Endothelial cell of umbilical vein (primary cell): Measurements from ENCODE around the gene FARP2. TPM values are rescaled to one million over a fixed set of nuclear protein-coding genes. Genes with fewer than 3 reads are reported as not detected.

Source experiments
- BruUV-seq: library from RNA; stranded (reverse); fragments of 400-500 nt; replicated peaks from 2 replicates; lab custom pipeline; 2021; lab: Mats Ljungman, UMichigan
- CTCF ChIA-PET: fragments of 300-600, 350-600 bp; sonication (Branson Sonifier 250); formaldehyde crosslinking; loops from one replicate; lab custom pipeline; 2021; ENCODE audit warnings: antibody characterized with exemption, inconsistent platforms; lab: Charles Lee
- POLR2A ChIA-PET: fragments of 300-600, 350-600 bp; sonication (Branson Sonifier 250); formaldehyde crosslinking; loops from one replicate; lab custom pipeline; 2021; ENCODE audit warnings: antibody characterized with exemption, inconsistent platforms; lab: Charles Lee
- DNase-seq: peaks from one replicate; pipeline ENCODE4 v3.0.0-alpha.2; 2011; ENCODE audit warnings: low read depth, low spot score
- FAIRE-seq: peaks from 2 replicates; lab custom pipeline; 2011; peaks lifted over from hg19 to GRCh38; lab: Jason Lieb, UNC
- H2AFZ ChIP-seq: 2 replicates; pipeline ENCODE4 v1.6.0; 2012; ENCODE audit warnings: low read depth, low read length, control low read depth, inconsistent platforms
- H3K27ac ChIP-seq: 2 replicates; pipeline ENCODE4 v1.5.1; 2011; ENCODE audit warnings: low read depth, mild to moderate bottlenecking, control low read depth, low read length, moderate library complexity; ENCODE audit not compliant: insufficient read depth
- H3K27me3 ChIP-seq, 2 experiments: 2 replicates each; pipeline versions ENCODE4 v1.6.0 to v1.6.1; 2011; ENCODE audit warnings: low read length in 2 of 2, mixed read lengths in 1 of 2; ENCODE audit not compliant: control insufficient read depth in 2 of 2, insufficient read depth in 2 of 2
- H3K36me3 ChIP-seq, 2 experiments: 2 replicates in 1 of 2; 3 replicates in 1 of 2; pipeline ENCODE4 v1.5.1; 2011; ENCODE audit warnings: low read length in 2 of 2, mild to moderate bottlenecking in 1 of 2, moderate library complexity in 1 of 2; ENCODE audit not compliant: control insufficient read depth in 2 of 2, insufficient read depth in 2 of 2; ENCODE audit errors: extremely low read depth in 1 of 2
- H3K4me1 ChIP-seq: 3 replicates; pipeline ENCODE4 v1.5.1; 2011; ENCODE audit warnings: mild to moderate bottlenecking, low read length; ENCODE audit not compliant: control insufficient read depth, insufficient read depth; ENCODE audit errors: extremely low read depth
- H3K4me2 ChIP-seq: 2 replicates; pipeline ENCODE4 v1.6.1; 2011; ENCODE audit warnings: low read length, control low read depth, mixed read lengths; ENCODE audit not compliant: insufficient read depth
- H3K4me3 ChIP-seq, 3 experiments: fragments of 200-600 bp in 1 of 3; sonication (generic), shearing (Covaris generic) in 1 of 3; replicated peaks in 1 of 3; 2 replicates each; pipeline ENCODE4 v1.5.1; 2011 to 2016; ENCODE audit warnings: control low read depth in 3 of 3, low read length in 3 of 3, mild to moderate bottlenecking in 2 of 3, inconsistent platforms in 1 of 3, low read depth in 1 of 3, moderate library complexity in 1 of 3; ENCODE audit not compliant: insufficient read depth in 1 of 3
- H3K79me2 ChIP-seq: 2 replicates; pipeline ENCODE4 v1.6.0; 2012; ENCODE audit warnings: low read length, inconsistent platforms; ENCODE audit not compliant: control insufficient read depth, insufficient read depth
- H3K9ac ChIP-seq: replicated peaks from 2 replicates; pipeline ENCODE3; 2011; ENCODE audit warnings: low read length, control low read depth; ENCODE audit not compliant: insufficient read depth; ENCODE audit errors: extremely low read depth
- H3K9me1 ChIP-seq: replicated peaks from 3 replicates; pipeline ENCODE4 v1.6.0; 2011; ENCODE audit warnings: mild to moderate bottlenecking, low read length; ENCODE audit not compliant: control insufficient read depth, insufficient read depth; ENCODE audit errors: extremely low read depth
- H3K9me3 ChIP-seq: replicated peaks from 2 replicates; pipeline ENCODE4 v1.5.1; 2012; ENCODE audit warnings: low read length, inconsistent platforms; ENCODE audit not compliant: control insufficient read depth, insufficient read depth
- H4K20me1 ChIP-seq: replicated peaks from 2 replicates; pipeline ENCODE3; 2011; ENCODE audit warnings: mild to moderate bottlenecking, low read length; ENCODE audit not compliant: control insufficient read depth, insufficient read depth; ENCODE audit errors: extremely low read depth
- CTCF ChIP-seq, 2 donors: IDR thresholded peaks; 1 replicate in 1 of 2; 2 replicates in 1 of 2; pipeline ENCODE4 v1.5.1; 2011; ENCODE audit warnings: low read length in 2 of 2, mild to moderate bottlenecking in 2 of 2, moderate library complexity in 2 of 2, control low read depth in 1 of 2, inconsistent platforms in 1 of 2, low read depth in 1 of 2; ENCODE audit not compliant: insufficient read depth in 1 of 2; ENCODE audit errors: extremely low read depth in 1 of 2
- EZH2 ChIP-seq: IDR thresholded peaks from 2 replicates; pipeline ENCODE4 v1.6.1; 2012; ENCODE audit warnings: borderline replicate concordance, low read depth, mild to moderate bottlenecking, moderate library complexity, low read length, inconsistent platforms; ENCODE audit not compliant: severe bottlenecking
- GATA2 ChIP-seq: IDR thresholded peaks from 2 replicates; pipeline ENCODE4 v1.7.0; 2011; ENCODE audit warnings: low read depth, mild to moderate bottlenecking, moderate library complexity, mixed read lengths, low read length; ENCODE audit not compliant: insufficient read length, insufficient read depth
- JUN ChIP-seq: IDR thresholded peaks from 2 replicates; pipeline ENCODE4 v1.6.1; 2011; ENCODE audit warnings: borderline replicate concordance, low read depth; ENCODE audit not compliant: insufficient read length, insufficient read depth
- MAX ChIP-seq: IDR thresholded peaks from 2 replicates; pipeline ENCODE4 v1.6.1; 2011; ENCODE audit not compliant: insufficient read depth, insufficient read length
- MYC ChIP-seq: IDR thresholded peaks from one replicate; pipeline ENCODE4 v1.6.1; 2011; ENCODE audit warnings: mild to moderate bottlenecking, low read depth, low read length
- POLR2A ChIP-seq: IDR thresholded peaks from 2 replicates; pipeline ENCODE4 v1.6.1; 2012; ENCODE audit warnings: low read depth, mild to moderate bottlenecking, control low read depth, low read length
- POLR2AphosphoS5 ChIP-seq: IDR thresholded peaks from 2 replicates; pipeline ENCODE4 v1.6.1; 2012; ENCODE audit warnings: low read depth, mild to moderate bottlenecking, control low read depth, low read length, moderate library complexity; ENCODE audit not compliant: insufficient read depth
- dilution Hi-C: fragments of 300-500 bp; cut with MboI; formaldehyde crosslinking; loops from one replicate; pipeline ENCODE4 v1.15.0; 2019; ENCODE audit warnings: low sequenced_read_pairs; ENCODE audit not compliant: extremely low pct_ligation_motif_present
- intact Hi-C: fragments of 100-400 bp; cut with micrococcal nuclease; formaldehyde crosslinking; loops from one replicate; pipeline ENCODE4 v1.10.0; 2022
- polyA plus RNA-seq, 4 experiments: library from polyadenylated mRNA; depleted of rRNA in 3 of 4; stranded (reverse) in 3 of 4; unstranded in 1 of 4; fragments of >200 nt; gene quantifications; 2 replicates each; pipeline versions ENCODE4 v1.2.1 to v1.2.3, GENCODE V29; 2011 to 2012; ENCODE audit warnings: missing spikeins in 1 of 4
- total RNA-seq: library from RNA; stranded (reverse); gene quantifications from 2 replicates; pipeline ENCODE4 v1.2.3, GENCODE V29; 2021

Gene FARP2
- total and polyA plus RNA-seq, 2 donors (not counting 3 experiments of a cell fraction or from before 2014, with no cell fraction given): 15.3 to 45.3 TPM

- Histone ChIP-seq H3K9me1 (no peaks in the 10 kb centered on the region), H3K4me3 (no peak overlapping the region), H3K36me3 (no peaks in the 10 kb centered on the region), H3K27ac (no peak overlapping the region), H3K9ac (no peak overlapping the region), H3K4me1 (no peaks in the 10 kb centered on the region), H3K4me2 (no peak overlapping the region), H3K79me2 (no peaks in the 10 kb centered on the region), H3K27me3 (peaks cover 0 to 3% of the 10 kb centered on the region in 2 experiments), H3K9me3 (no peaks in the 10 kb centered on the region), H2AFZ (no peak overlapping the region), H4K20me1 (no peaks in the 10 kb centered on the region)
- FAIRE-seq: no peak
- DNase-seq: no peak
- intact Hi-C loops: no loop called here
- TF ChIP-seq GATA2 (no peak), MAX (no peak), MYC (no peak), JUN (no peak)
- POLR2A ChIA-PET: no interaction called here
- CTCF ChIA-PET: no interaction called here
- dilution Hi-C loops: no loop called here
- BruUV-seq: no TSS peak
Measured at GRCh38 chr2:241517297-241517696, 161.2 kb downstream of the FARP2 start.

- ChIA-PET POLR2A (no interaction called here), CTCF (no interaction called here)
- no peaks in the 10 kb centered on the region for H3K36me3 ChIP-seq
- no peaks in the 10 kb centered on the region for H3K9me1 ChIP-seq
- no peak overlapping the region for H3K4me3 ChIP-seq
- no peak overlapping the region for H3K9ac ChIP-seq
- DNase-seq (no peak), FAIRE-seq (no peak)
- H3K9me3 ChIP-seq: no peaks in the 10 kb centered on the region
- no peaks in the 10 kb centered on the region for H3K4me1 ChIP-seq
- dilution Hi-C loops: no loop called here
- H3K4me2 ChIP-seq: no peak overlapping the region
- intact Hi-C loops: no loop called here
- no peaks in the 10 kb centered on the region for H4K20me1 ChIP-seq
- H3K27ac ChIP-seq: no peak overlapping the region
- peaks cover 0 to 3% of the 10 kb centered on the region in 2 experiments for H3K27me3 ChIP-seq
- TF ChIP-seq JUN: no peak
- no peak for TF ChIP-seq EZH2
- no peak for TF ChIP-seq POLR2AphosphoS5
- no peak for TF ChIP-seq MYC
- TF ChIP-seq CTCF (IDR thresholded peaks at IDR 0.05; ENCODE audit: extremely low read depth in 1 of 2, insufficient read depth in 1 of 2, low read depth in 1 of 2, low read length in 2 of 2): no peak
- no peak for TF ChIP-seq MAX
- TF ChIP-seq POLR2A: no peak
- TF ChIP-seq GATA2: no peak
- BruUV-seq: no TSS peak
- H2AFZ ChIP-seq: no peak overlapping the region
- H3K79me2 ChIP-seq: no peaks in the 10 kb centered on the region
Measured at GRCh38 chr2:241519669-241520068, 163.6 kb downstream of the FARP2 start.
